OCI-LY7 (cell line): ENCODE data around the gene FGF11. TPM values are rescaled to one million over a fixed set of nuclear protein-coding genes. Genes with fewer than 3 reads are reported as not detected.

ENCODE experiments used
- BruUV-seq: library from RNA; stranded (reverse); fragments of 400-500 nt; replicated peaks from 2 replicates; lab custom pipeline; 2021; lab: Mats Ljungman, UMichigan
- CTCF ChIA-PET: fragments of 300-600 bp; sonication (Branson Sonifier 250); formaldehyde crosslinking; loops from one replicate; lab custom pipeline; 2022; ENCODE audit warnings: antibody characterized with exemption; ENCODE audit not compliant: unreplicated experiment; lab: Charles Lee
- POLR2A ChIA-PET: fragments of 300-600 bp; sonication (Branson Sonifier 250); formaldehyde crosslinking; loops from one replicate; lab custom pipeline; 2022; ENCODE audit warnings: antibody characterized with exemption; lab: Charles Lee
- DNase-seq: peaks from one replicate; pipeline ENCODE4 v3.0.0-alpha.2; 2015; ENCODE audit warnings: low spot score
- H2AFZ ChIP-seq: fragments of 200-600 bp; sonication (generic), shearing (Covaris generic); 2 replicates; pipeline ENCODE4 v1.6.1; 2014; ENCODE audit warnings: mild to moderate bottlenecking, antibody characterized with exemption, low read length, moderate library complexity
- H3K27ac ChIP-seq: fragments of 200-600 bp; sonication (generic); 2 replicates; pipeline ENCODE4 v1.5.1; 2014; ENCODE audit warnings: mixed run types, low read depth, mild to moderate bottlenecking, moderate library complexity, low read length, inconsistent platforms; ENCODE audit not compliant: poor library complexity, severe bottlenecking
- H3K36me3 ChIP-seq: fragments of 200-600 bp; sonication (generic); 2 replicates; pipeline ENCODE4 v1.6.1; 2014; ENCODE audit warnings: mild to moderate bottlenecking, antibody characterized with exemption, low read length, moderate library complexity, mixed read lengths; ENCODE audit not compliant: insufficient read depth
- H3K4me1 ChIP-seq: fragments of 200-600 bp; sonication (generic); 2 replicates; pipeline ENCODE4 v1.5.1; 2014; ENCODE audit warnings: mild to moderate bottlenecking, low read length; ENCODE audit not compliant: insufficient read depth, poor library complexity, severe bottlenecking
- H3K4me2 ChIP-seq: fragments of 200-600 bp; sonication (generic); 2 replicates; pipeline ENCODE4 v1.6.1; 2014; ENCODE audit warnings: mild to moderate bottlenecking, low read length
- H3K4me3 ChIP-seq: fragments of 200-600 bp; sonication (generic); 2 replicates; pipeline ENCODE4 v1.5.1; 2014; ENCODE audit warnings: mild to moderate bottlenecking, low read depth, low read length; ENCODE audit not compliant: poor library complexity, severe bottlenecking
- H3K79me2 ChIP-seq: fragments of 200-600 bp; sonication (generic); 2 replicates; pipeline ENCODE4 v1.6.1; 2016; ENCODE audit warnings: low read depth, mild to moderate bottlenecking, low read length, moderate library complexity, mixed read lengths; ENCODE audit not compliant: insufficient read depth
- H3K9me2 ChIP-seq: fragments of 200-600 bp; sonication (generic); 2 replicates; pipeline ENCODE4 v1.6.1; 2016; ENCODE audit warnings: mild to moderate bottlenecking, low read length, mixed read lengths; ENCODE audit not compliant: insufficient read depth
- H3K9me3 ChIP-seq: fragments of 200-600 bp; sonication (generic); 2 replicates; pipeline ENCODE4 v1.6.1; 2014; ENCODE audit warnings: mild to moderate bottlenecking, mixed run types, low read length, mixed read lengths
- H4K20me1 ChIP-seq: fragments of 200-600 bp; sonication (generic); 2 replicates; pipeline ENCODE4 v1.6.1; 2014; ENCODE audit warnings: mild to moderate bottlenecking, antibody characterized with exemption, low read length, moderate library complexity, mixed read lengths; ENCODE audit not compliant: insufficient read depth
- CTCF ChIP-seq: fragments of 200-600 bp; sonication (generic); conservative IDR thresholded peaks from 2 replicates; pipeline ENCODE4 v1.5.1; 2014; ENCODE audit warnings: mild to moderate bottlenecking, antibody characterized with exemption, low read length, moderate library complexity, mixed read lengths
- EZH2phosphoT487 ChIP-seq: fragments of 200-600 bp; sonication (generic); IDR thresholded peaks from 2 replicates; pipeline ENCODE4 v1.6.1; 2018; ENCODE audit warnings: low read depth, borderline replicate concordance, mild to moderate bottlenecking, mixed run types, antibody characterized with exemption, low read length, moderate library complexity, mixed read lengths
- intact Hi-C: fragments of 100-400 bp; cut with micrococcal nuclease; formaldehyde crosslinking; loops from one replicate; pipeline ENCODE4 v1.10.0; 2022; ENCODE audit not compliant: unreplicated experiment
- total RNA-seq, 2 experiments: library from RNA; depleted of rRNA in 1 of 2; stranded (reverse); fragments of >200 nt in 1 of 2; shearing (Covaris generic) in 1 of 2; gene quantifications; 2 replicates each; pipeline ENCODE4 v1.2.3, GENCODE V29; 2014 to 2022

FGF11 gene
- total RNA-seq, 2 experiments from 2014 or later: 1.3 to 11.0 TPM

GRCh38 chr17:7460850-7461660 is 21.7 kb downstream of the FGF11 start:
- no peak for DNase-seq
- intact Hi-C loops: no loop called here
- Histone ChIP-seq H2AFZ (no peak overlapping the region), H3K4me1 (peaks cover 14% of the 10 kb centered on the region), H3K4me3 (no peak overlapping the region), H3K36me3 (peaks cover 6% of the 10 kb centered on the region; the same call in 1 of the 2 replicates), H3K9me2 (no peaks in the 10 kb centered on the region), H3K9me3 (no peaks in the 10 kb centered on the region), H3K4me2 (no peak overlapping the region), H3K79me2 (no peaks in the 10 kb centered on the region), H3K27ac (no peak overlapping the region), H4K20me1 (no peaks in the 10 kb centered on the region)
- TF ChIP-seq EZH2phosphoT487 (no peak), CTCF (no peak)
- ChIA-PET CTCF (no interaction called here), POLR2A (no interaction called here)
- BruUV-seq: no TSS peak

DNA sequence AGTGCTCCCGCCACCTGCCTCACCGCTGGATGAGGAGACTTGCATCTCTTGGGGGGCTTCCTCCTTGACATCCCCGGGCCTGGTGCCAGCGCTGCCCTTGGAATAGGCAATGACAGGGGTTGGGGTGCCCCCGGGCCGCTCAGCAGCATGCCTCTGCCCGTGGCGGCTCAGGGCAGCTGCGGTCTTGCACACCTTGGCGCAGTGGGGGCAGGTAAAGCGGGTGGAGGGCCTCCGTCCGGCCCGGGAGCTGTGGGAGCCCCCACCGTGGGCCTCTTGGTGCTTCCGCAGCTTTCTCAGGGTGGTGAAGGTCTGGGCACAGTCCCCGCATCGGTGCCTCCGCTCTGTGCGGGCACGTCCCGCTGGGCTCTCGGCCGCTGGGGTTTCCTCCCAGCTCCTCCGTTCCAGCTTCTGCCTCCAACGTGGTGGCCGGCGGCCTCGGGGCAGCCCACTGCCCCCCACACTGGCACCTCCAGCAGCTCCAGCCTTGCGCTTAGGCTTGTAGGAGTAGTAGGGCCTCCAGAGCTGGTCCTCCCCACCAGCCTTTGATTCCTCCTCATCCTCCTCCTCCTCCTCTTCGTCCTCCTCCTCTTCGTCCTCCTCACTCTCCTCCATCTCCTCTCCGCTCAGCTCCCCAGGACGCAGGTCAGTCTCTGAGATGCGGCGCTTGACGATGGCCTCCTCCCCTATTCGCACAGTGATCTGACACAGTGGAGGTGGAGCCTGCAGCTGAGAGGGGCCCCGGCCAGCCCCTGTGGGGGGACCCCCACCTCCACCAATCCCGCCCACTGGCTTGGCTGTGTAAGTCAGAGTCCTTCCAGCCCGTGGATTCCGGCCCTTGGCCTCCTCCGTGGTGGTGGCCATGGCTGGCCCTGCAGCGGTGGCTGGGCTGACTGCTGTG is 23.4 kb downstream of the FGF11 start:
- ChIA-PET CTCF (no interaction called here), POLR2A (no interaction called here)
- H2AFZ ChIP-seq: no peak overlapping the region

More for the DNA sequence above, 23.4 kb downstream of the FGF11 start:
- H3K79me2 ChIP-seq: no peaks in the 10 kb centered on the region
- H3K4me1 ChIP-seq: peaks cover 20% of the 10 kb centered on the region
- no peak overlapping the region for H3K4me3 ChIP-seq
- intact Hi-C loops: no loop called here
- TF ChIP-seq EZH2phosphoT487 (no peak), CTCF (no peak)
- no peak overlapping the region for H3K27ac ChIP-seq
- H3K9me2 ChIP-seq: no peaks in the 10 kb centered on the region
- BruUV-seq: no TSS peak
- no peaks in the 10 kb centered on the region for H3K9me3 ChIP-seq
- H4K20me1 ChIP-seq: no peaks in the 10 kb centered on the region
- no peak overlapping the region for H3K4me2 ChIP-seq
- DNase-seq: no peak
- H3K36me3 ChIP-seq: peaks cover 4% of the 10 kb centered on the region; the same call in 1 of the 2 replicates
